Neural cell (in vitro differentiated cells): ENCODE results near the gene PIK3C2G. TPM values are rescaled to one million over a fixed set of nuclear protein-coding genes. Genes with fewer than 3 reads are reported as not detected.

Source experiments
- H2AFZ ChIP-seq: fragments of 200-600, 300-800 bp; sonication (generic), shearing (Covaris generic); 2 replicates; pipeline ENCODE4 v1.6.0; 2014; ENCODE audit warnings: low read depth, mild to moderate bottlenecking, antibody characterized with exemption, low read length, moderate library complexity
- H3F3A ChIP-seq: fragments of 200-600 bp; shearing (Covaris generic); 2 replicates; pipeline ENCODE4 v1.6.1; 2016; ENCODE audit warnings: mild to moderate bottlenecking, moderate library complexity, mixed read lengths, antibody characterized with exemption, low read length; ENCODE audit not compliant: insufficient read depth, poor library complexity, severe bottlenecking
- H3K27ac ChIP-seq: fragments of 200-600, 300-800 bp; sonication (generic), shearing (Covaris generic); 2 replicates; pipeline ENCODE4 v1.5.1; 2014; ENCODE audit warnings: mild to moderate bottlenecking, low read length, moderate library complexity
- H3K27me3 ChIP-seq: fragments of 300-800, 200-600 bp; sonication (generic), shearing (Covaris generic); 2 replicates; pipeline ENCODE4 v1.6.0; 2014; ENCODE audit warnings: mild to moderate bottlenecking, low read depth, low read length, moderate library complexity; ENCODE audit not compliant: insufficient read depth
- H3K36me3 ChIP-seq: fragments of 300-800, 200-600 bp; sonication (generic), shearing (Covaris generic); 2 replicates; pipeline ENCODE4 v1.5.1; 2014; ENCODE audit warnings: mild to moderate bottlenecking, antibody characterized with exemption, low read length, moderate library complexity; ENCODE audit not compliant: insufficient read depth
- H3K4me2 ChIP-seq: fragments of 300-800, 200-600 bp; sonication (generic), shearing (Covaris generic); 2 replicates; pipeline ENCODE4 v1.6.0; 2014; ENCODE audit warnings: mild to moderate bottlenecking, low read length
- H3K4me3 ChIP-seq: fragments of 300-800, 200-600 bp; sonication (generic), shearing (Covaris generic); 2 replicates; pipeline ENCODE4 v1.5.1; 2014; ENCODE audit warnings: mild to moderate bottlenecking, low read length, moderate library complexity
- H3K79me2 ChIP-seq: fragments of 200-600 bp; shearing (Covaris generic); replicated peaks from 2 replicates; pipeline ENCODE4 v1.6.0; 2014; ENCODE audit warnings: mild to moderate bottlenecking, low read length, moderate library complexity; ENCODE audit not compliant: insufficient read depth
- H3K9ac ChIP-seq: fragments of 300-800, 200-600 bp; sonication (generic), shearing (Covaris generic); 2 replicates; pipeline ENCODE4 v1.6.1; 2016; ENCODE audit warnings: mild to moderate bottlenecking, low read length, mixed read lengths
- H3K9me2 ChIP-seq: fragments of 200-600 bp; shearing (Covaris generic); 2 replicates; pipeline ENCODE4 v1.6.1; 2016; ENCODE audit warnings: mild to moderate bottlenecking, low read length, mixed read lengths; ENCODE audit not compliant: insufficient read depth
- H3K9me3 ChIP-seq: fragments of 200-600, 300-800 bp; sonication (generic), shearing (Covaris generic); 2 replicates; pipeline ENCODE4 v1.6.1; 2016; ENCODE audit warnings: mild to moderate bottlenecking, mixed run types, low read length, moderate library complexity, mixed read lengths
- H4K20me1 ChIP-seq: fragments of 200-600 bp; shearing (Covaris generic); 2 replicates; pipeline ENCODE4 v1.6.1; 2016; ENCODE audit warnings: mild to moderate bottlenecking, mixed run types; ENCODE audit not compliant: insufficient read depth
- CTCF ChIP-seq: fragments of 450-650 bp; IDR thresholded peaks from 2 replicates; pipeline ENCODE4 v1.5.1; 2014; ENCODE audit warnings: antibody characterized with exemption, mild to moderate bottlenecking, moderate library complexity; ENCODE audit not compliant: poor library complexity, severe bottlenecking
- EP300 ChIP-seq: fragments of 450-650 bp; conservative IDR thresholded peaks from 2 replicates; pipeline ENCODE4 v1.6.1; 2014; ENCODE audit warnings: antibody characterized with exemption, mild to moderate bottlenecking, moderate library complexity; ENCODE audit not compliant: poor library complexity, severe bottlenecking
- EZH2 ChIP-seq: fragments of 200-600, 300-800 bp; shearing (Covaris generic), sonication (generic); IDR thresholded peaks from 2 replicates; pipeline ENCODE4 v1.6.1; 2014; ENCODE audit warnings: antibody characterized with exemption, low read length, borderline replicate concordance, mild to moderate bottlenecking; ENCODE audit not compliant: insufficient read depth, poor library complexity, severe bottlenecking
- MXI1 ChIP-seq: fragments of 450-650 bp; conservative IDR thresholded peaks from 2 replicates; pipeline ENCODE4 v1.6.1; 2014; ENCODE audit warnings: antibody characterized with exemption, mild to moderate bottlenecking; ENCODE audit not compliant: poor library complexity, severe bottlenecking
- POLR2AphosphoS5 ChIP-seq: IDR thresholded peaks from 2 replicates; pipeline ENCODE4 v1.6.1; 2012
- RAD21 ChIP-seq: fragments of 450-650 bp; conservative IDR thresholded peaks from 2 replicates; pipeline ENCODE4 v1.6.1; 2014; ENCODE audit warnings: antibody characterized with exemption, mild to moderate bottlenecking, moderate library complexity
- REST ChIP-seq: IDR thresholded peaks from 2 replicates; pipeline ENCODE4 v1.6.1; 2012; ENCODE audit warnings: borderline replicate concordance
- SMC3 ChIP-seq: fragments of 450-650 bp; conservative IDR thresholded peaks from 2 replicates; pipeline ENCODE4 v1.6.1; 2014; ENCODE audit warnings: antibody characterized with exemption, mild to moderate bottlenecking, moderate library complexity; ENCODE audit not compliant: poor library complexity
- TAF1 ChIP-seq: IDR thresholded peaks from 2 replicates; pipeline ENCODE4 v1.6.1; 2012; ENCODE audit warnings: low read depth
- polyA plus RNA-seq: library from polyadenylated mRNA; depleted of rRNA; stranded (reverse); fragments of >200 nt; gene quantifications from 2 replicates; pipeline ENCODE4 v1.2.3, GENCODE V29; 2014

The PIK3C2G gene
- polyA plus RNA-seq, 1 donor from 2014 or later, result not detected

GRCh38 chr12:18389820-18390219 lies 128.5 kb downstream of the PIK3C2G start:
- Histone ChIP-seq H3K27me3 (no peaks in the 10 kb centered on the region), H3K36me3 (no peaks in the 10 kb centered on the region), H3F3A (no peaks in the 10 kb centered on the region), H4K20me1 (no peaks in the 10 kb centered on the region), H3K79me2 (no peaks in the 10 kb centered on the region), H3K9me2 (no peaks in the 10 kb centered on the region), H3K4me2 (no peak overlapping the region), H3K9me3 (no peaks in the 10 kb centered on the region), H3K4me3 (no peak overlapping the region), H3K27ac (no peak overlapping the region), H2AFZ (no peak overlapping the region), H3K9ac (no peak overlapping the region)
- TF ChIP-seq MXI1, result no peak
- TF ChIP-seq CTCF, result no peak
- no peak for TF ChIP-seq EZH2
- TF ChIP-seq TAF1, result no peak

- H3F3A ChIP-seq, result no peaks in the 10 kb centered on the region
- H3K9me3 ChIP-seq, result no peaks in the 10 kb centered on the region
- no peaks in the 10 kb centered on the region for H3K36me3 ChIP-seq
- TF ChIP-seq EP300 (no peak), SMC3 (no peak), RAD21 (no peak), REST (no peak), EZH2 (no peak), CTCF (no peak), MXI1 (no peak), POLR2AphosphoS5 (no peak), TAF1 (no peak)
- no peak overlapping the region for H2AFZ ChIP-seq
- H3K27ac ChIP-seq, result no peak overlapping the region
- no peak overlapping the region for H3K9ac ChIP-seq
- H3K9me2 ChIP-seq, result no peaks in the 10 kb centered on the region
- no peak overlapping the region for H3K4me3 ChIP-seq
- H3K4me2 ChIP-seq, result no peak overlapping the region
- H3K27me3 ChIP-seq, result no peaks in the 10 kb centered on the region
- H4K20me1 ChIP-seq, result no peaks in the 10 kb centered on the region
- H3K79me2 ChIP-seq, result no peaks in the 10 kb centered on the region
These were observed 129.8 kb downstream of the PIK3C2G start for GRCh38 chr12:18391151-18391550.
